Peyer's patch (tissue), 4 donors: ENCODE measurements around the gene POLK. TPM values are rescaled to one million over a fixed set of nuclear protein-coding genes. Genes with fewer than 3 reads are reported as not detected.

Experiments
- DNase-seq, 3 donors: peaks; one replicate each; pipeline ENCODE4 v3.0.0-alpha.2; 2017 to 2019
- H3K27ac ChIP-seq, 4 donors: fragments of 200-600 bp; sonication (generic); one replicate each; pipeline ENCODE4 v1.5.1; 2016 to 2019
- H3K27me3 ChIP-seq, 2 donors: fragments of 200-600 bp; sonication (generic); one replicate each; pipeline ENCODE4 v1.5.1; 2019
- H3K36me3 ChIP-seq, 3 donors: fragments of 200-600 bp; sonication (generic); one replicate each; pipeline ENCODE4 v1.5.1; 2016 to 2019
- H3K4me1 ChIP-seq, 4 donors: fragments of 200-600 bp; sonication (generic); one replicate each; pipeline ENCODE4 v1.5.1; 2016 to 2019
- H3K4me3 ChIP-seq, 4 donors: fragments of 200-600 bp; sonication (generic); 1 replicate in 3 of 4; 2 replicates in 1 of 4; pipeline ENCODE4 v1.5.1; 2016 to 2019; ENCODE audit warnings: mild to moderate bottlenecking in 1 of 4
- H3K9me3 ChIP-seq, 4 donors: fragments of 200-600 bp; sonication (generic); one replicate each; pipeline ENCODE4 v1.5.1; 2016 to 2019; ENCODE audit warnings: mild to moderate bottlenecking in 1 of 4
- CTCF ChIP-seq, 6 experiments: fragments of 450-650 bp in 4 of 6; fragments of 200-600 bp in 2 of 6; sonication (generic) in 1 of 6; IDR thresholded peaks; one replicate each; pipeline ENCODE4 v1.5.1; 2017 to 2019; ENCODE audit warnings: antibody characterized with exemption in 6 of 6, mild to moderate bottlenecking in 3 of 6, moderate library complexity in 1 of 6
- POLR2A ChIP-seq, 2 donors: fragments of 450-650 bp; IDR thresholded peaks; one replicate each; pipeline ENCODE4 v1.5.1; 2017; ENCODE audit warnings: antibody characterized with exemption in 2 of 2, mild to moderate bottlenecking in 2 of 2, moderate library complexity in 2 of 2
- total RNA-seq, 4 donors: library from RNA; depleted of rRNA; stranded (reverse); fragments of >200 nt; gene quantifications; one replicate each; pipeline ENCODE4 v1.1.0, GENCODE V29; 2016

Gene POLK
- total RNA-seq, 4 donors from 2014 or later, result 24.5 to 58.6 (median 28.3) TPM

GRCh38 chr5:75522025-75522424, 10.3 kb downstream of the POLK start:
- DNase-seq, result no peak
- Histone ChIP-seq H3K27me3 (no peaks in the 10 kb centered on the region), H3K9me3 (peaks cover 0 to 6% (median 0%) of the 10 kb centered on the region in 4 donors), H3K4me3 (no peak overlapping the region), H3K4me1 (no peaks in the 10 kb centered on the region), H3K27ac (no peak overlapping the region), H3K36me3 (no peaks in the 10 kb centered on the region)
- TF ChIP-seq POLR2A (IDR thresholded peaks at IDR 0.05) (no peak), CTCF (IDR thresholded peaks at IDR 0.05) (no peak)

GRCh38 chr5:75522542-75522941, 10.9 kb downstream of the POLK start:
- H3K4me3 ChIP-seq, result no peak overlapping the region
- H3K4me1 ChIP-seq, result no peaks in the 10 kb centered on the region
- peaks cover 0 to 6% (median 0%) of the 10 kb centered on the region in 4 donors for H3K9me3 ChIP-seq
- H3K36me3 ChIP-seq, result no peaks in the 10 kb centered on the region
- no peak for TF ChIP-seq CTCF (IDR thresholded peaks at IDR 0.05)
- no peak for TF ChIP-seq POLR2A (IDR thresholded peaks at IDR 0.05)
- no peak for DNase-seq
- no peaks in the 10 kb centered on the region for H3K27me3 ChIP-seq
- no peak overlapping the region for H3K27ac ChIP-seq

- Histone ChIP-seq H3K4me1 (no peaks in the 10 kb centered on the region), H3K36me3 (no peaks in the 10 kb centered on the region), H3K4me3 (no peak overlapping the region), H3K27me3 (no peaks in the 10 kb centered on the region), H3K9me3 (peaks cover 0 to 6% (median 0%) of the 10 kb centered on the region in 4 donors), H3K27ac (no peak overlapping the region)
- no peak for DNase-seq
- no peak for TF ChIP-seq POLR2A (IDR thresholded peaks at IDR 0.05)
- TF ChIP-seq CTCF (IDR thresholded peaks at IDR 0.05), result no peak
These were observed 11.6 kb downstream of the POLK start for GRCh38 chr5:75523275-75523674.

- no peaks in the 10 kb centered on the region for H3K36me3 ChIP-seq
- no peak for DNase-seq
- no peaks in the 10 kb centered on the region for H3K4me1 ChIP-seq
- peaks cover 0 to 6% (median 0%) of the 10 kb centered on the region in 4 donors for H3K9me3 ChIP-seq
- no peak overlapping the region for H3K27ac ChIP-seq
- H3K27me3 ChIP-seq, result no peaks in the 10 kb centered on the region
- no peak overlapping the region for H3K4me3 ChIP-seq
- TF ChIP-seq CTCF (IDR thresholded peaks at IDR 0.05), result no peak
- no peak for TF ChIP-seq POLR2A (IDR thresholded peaks at IDR 0.05)
These were observed 12.4 kb downstream of the POLK start for GRCh38 chr5:75524071-75524470.

GRCh38 chr5:75524591-75524990, 12.9 kb downstream of the POLK start:
- H3K27me3 ChIP-seq, result no peaks in the 10 kb centered on the region
- TF ChIP-seq POLR2A (IDR thresholded peaks at IDR 0.05) (no peak), CTCF (IDR thresholded peaks at IDR 0.05) (no peak)
- H3K9me3 ChIP-seq, result peaks cover 0 to 6% (median 0%) of the 10 kb centered on the region in 4 donors
- H3K4me3 ChIP-seq, result no peak overlapping the region
- no peaks in the 10 kb centered on the region for H3K36me3 ChIP-seq
- DNase-seq, result no peak
- H3K4me1 ChIP-seq, result no peaks in the 10 kb centered on the region
- no peak overlapping the region for H3K27ac ChIP-seq

- H3K9me3 ChIP-seq, result peaks cover 0 to 6% (median 0%) of the 10 kb centered on the region in 4 donors
- no peaks in the 10 kb centered on the region for H3K27me3 ChIP-seq
- no peak for TF ChIP-seq CTCF (IDR thresholded peaks at IDR 0.05)
- no peaks in the 10 kb centered on the region for H3K36me3 ChIP-seq
- no peaks in the 10 kb centered on the region for H3K4me1 ChIP-seq
- no peak for DNase-seq
- H3K4me3 ChIP-seq, result no peak overlapping the region
- no peak overlapping the region for H3K27ac ChIP-seq
These were observed 13.7 kb downstream of the POLK start for GRCh38 chr5:75525344-75525743.
